ENCODE measurements around the gene DRC7.

Gene DRC7

GRCh38 chr16:57656342-57656955 lies 38.2 kb upstream of the DRC7 start:
- no peak for TF ChIP-seq CTCF (conservative IDR thresholded peaks at IDR 0.05)
- no peak overlapping the region for H3K27ac ChIP-seq

- H3K27ac ChIP-seq, result no peak overlapping the region
- no peak for TF ChIP-seq CTCF (conservative IDR thresholded peaks at IDR 0.05)
Measured at GRCh38 chr16:57657228-57657627, 37.4 kb upstream of the DRC7 start.

- H3K27ac ChIP-seq, result no peak overlapping the region
- TF ChIP-seq CTCF (conservative IDR thresholded peaks at IDR 0.05), result no peak
Measured at GRCh38 chr16:57658130-57658877, 36.3 kb upstream of the DRC7 start.

- TF ChIP-seq CTCF (conservative IDR thresholded peaks at IDR 0.05), result no peak
- no peak overlapping the region for H3K27ac ChIP-seq
Measured at GRCh38 chr16:57658878-57659674, 35.5 kb upstream of the DRC7 start.

GRCh38 chr16:57660715-57661463 lies 33.7 kb upstream of the DRC7 start:
- TF ChIP-seq CTCF (conservative IDR thresholded peaks at IDR 0.05), result no peak
- H3K27ac ChIP-seq, result no peak overlapping the region

- no peak overlapping the region for H3K27ac ChIP-seq
- no peak for TF ChIP-seq CTCF (conservative IDR thresholded peaks at IDR 0.05)
Measured at GRCh38 chr16:57661510-57661909, 33.1 kb upstream of the DRC7 start.

Measured in VCaP (cell line).